ENCODE results near the gene CD274.

DNA sequence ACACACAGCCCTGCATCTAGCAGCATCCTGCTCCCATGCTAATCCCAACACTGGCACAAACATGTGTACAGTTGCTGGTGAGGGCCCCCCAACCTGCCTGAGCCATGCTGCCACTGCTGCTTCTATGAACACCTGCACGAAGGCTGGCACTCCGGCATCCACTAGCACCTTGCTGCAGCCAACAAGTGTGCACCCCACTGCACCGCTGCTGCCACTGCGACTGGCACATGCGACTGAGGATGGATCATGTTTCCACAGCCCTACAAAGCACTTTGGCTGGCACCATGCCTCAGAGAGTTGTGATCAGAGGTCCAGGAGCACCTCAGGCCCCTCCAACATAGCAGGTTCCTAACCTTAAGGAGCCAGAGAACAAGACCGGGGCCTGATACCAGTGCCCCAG lies 52.2 kb downstream of the CD274 start:
- TF ChIP-seq, protein P1, sequence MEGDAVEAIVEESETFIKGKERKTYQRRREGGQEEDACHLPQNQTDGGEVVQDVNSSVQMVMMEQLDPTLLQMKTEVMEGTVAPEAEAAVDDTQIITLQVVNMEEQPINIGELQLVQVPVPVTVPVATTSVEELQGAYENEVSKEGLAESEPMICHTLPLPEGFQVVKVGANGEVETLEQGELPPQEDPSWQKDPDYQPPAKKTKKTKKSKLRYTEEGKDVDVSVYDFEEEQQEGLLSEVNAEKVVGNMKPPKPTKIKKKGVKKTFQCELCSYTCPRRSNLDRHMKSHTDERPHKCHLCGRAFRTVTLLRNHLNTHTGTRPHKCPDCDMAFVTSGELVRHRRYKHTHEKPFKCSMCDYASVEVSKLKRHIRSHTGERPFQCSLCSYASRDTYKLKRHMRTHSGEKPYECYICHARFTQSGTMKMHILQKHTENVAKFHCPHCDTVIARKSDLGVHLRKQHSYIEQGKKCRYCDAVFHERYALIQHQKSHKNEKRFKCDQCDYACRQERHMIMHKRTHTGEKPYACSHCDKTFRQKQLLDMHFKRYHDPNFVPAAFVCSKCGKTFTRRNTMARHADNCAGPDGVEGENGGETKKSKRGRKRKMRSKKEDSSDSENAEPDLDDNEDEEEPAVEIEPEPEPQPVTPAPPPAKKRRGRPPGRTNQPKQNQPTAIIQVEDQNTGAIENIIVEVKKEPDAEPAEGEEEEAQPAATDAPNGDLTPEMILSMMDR (IDR thresholded peaks at IDR 0.05; ENCODE audit: poor library complexity) = no peak
- no peak for TF ChIP-seq EZH2 (IDR thresholded peaks at IDR 0.05; ENCODE audit: borderline replicate concordance)
